ACC112 (cell line): ENCODE results near the gene KIFAP3.

Source experiments
- H2AFZ ChIP-seq: fragments of 200-600 bp; sonication (generic); one replicate; pipeline ENCODE4 v1.6.0; 2017; ENCODE audit warnings: antibody characterized with exemption, low read length; ENCODE audit not compliant: unreplicated experiment
- H3K27ac ChIP-seq: fragments of 200-600 bp; sonication (generic); 2 replicates; pipeline ENCODE4 v1.5.1; 2014; ENCODE audit warnings: low read depth, mild to moderate bottlenecking, antibody characterized with exemption, low read length, moderate library complexity
- H3K27me3 ChIP-seq: fragments of 200-600 bp; sonication (generic); 2 replicates; pipeline ENCODE4 v1.6.1; 2014; ENCODE audit warnings: mild to moderate bottlenecking, antibody characterized with exemption, low read length, moderate library complexity, mixed read lengths; ENCODE audit not compliant: insufficient read depth
- H3K36me3 ChIP-seq: fragments of 200-600 bp; sonication (generic); 2 replicates; pipeline ENCODE4 v1.6.1; 2016; ENCODE audit warnings: mild to moderate bottlenecking, antibody characterized with exemption, low read length, moderate library complexity, mixed read lengths; ENCODE audit not compliant: insufficient read depth
- H3K4me1 ChIP-seq: fragments of 200-600 bp; sonication (generic); one replicate; pipeline ENCODE4 v1.6.1; 2016; ENCODE audit warnings: low read length, mixed read lengths; ENCODE audit not compliant: insufficient read depth, unreplicated experiment, control insufficient read depth
- H3K4me3 ChIP-seq: fragments of 200-600 bp; sonication (generic); 2 replicates; pipeline ENCODE4 v1.5.1; 2014; ENCODE audit warnings: mild to moderate bottlenecking, low read depth, low read length
- H3K79me2 ChIP-seq: fragments of 200-600 bp; sonication (generic); one replicate; pipeline ENCODE4 v1.6.0; 2016; ENCODE audit warnings: low read length; ENCODE audit not compliant: control insufficient read depth, unreplicated experiment, insufficient read depth

Gene KIFAP3

DNA sequence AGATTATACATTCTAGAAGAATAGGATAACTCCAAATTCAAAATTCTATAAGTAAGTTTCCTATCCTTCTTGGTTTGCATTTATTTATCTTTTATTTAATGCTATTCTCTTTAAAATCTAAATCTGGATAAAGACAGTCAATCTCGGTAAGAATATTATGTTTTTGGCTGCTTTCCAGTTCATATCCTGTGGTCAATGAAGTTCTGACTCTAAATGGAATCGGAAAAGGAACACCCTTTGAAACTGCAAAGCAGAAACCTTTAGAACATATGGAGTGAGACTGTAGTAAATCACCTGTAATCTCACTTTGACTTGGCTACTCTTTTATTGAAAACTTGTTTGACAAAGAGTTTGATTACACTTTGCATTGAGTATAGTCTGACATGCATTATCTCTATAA, 85.2 kb downstream of the KIFAP3 start:
- no peaks in the 10 kb centered on the region for H3K36me3 ChIP-seq
- H3K4me3 ChIP-seq = no peak overlapping the region
- H2AFZ ChIP-seq = no peak overlapping the region
- no peaks in the 10 kb centered on the region for H3K79me2 ChIP-seq
- H3K4me1 ChIP-seq = no peaks in the 10 kb centered on the region
- H3K27me3 ChIP-seq = no peaks in the 10 kb centered on the region
- no peak overlapping the region for H3K27ac ChIP-seq

DNA sequence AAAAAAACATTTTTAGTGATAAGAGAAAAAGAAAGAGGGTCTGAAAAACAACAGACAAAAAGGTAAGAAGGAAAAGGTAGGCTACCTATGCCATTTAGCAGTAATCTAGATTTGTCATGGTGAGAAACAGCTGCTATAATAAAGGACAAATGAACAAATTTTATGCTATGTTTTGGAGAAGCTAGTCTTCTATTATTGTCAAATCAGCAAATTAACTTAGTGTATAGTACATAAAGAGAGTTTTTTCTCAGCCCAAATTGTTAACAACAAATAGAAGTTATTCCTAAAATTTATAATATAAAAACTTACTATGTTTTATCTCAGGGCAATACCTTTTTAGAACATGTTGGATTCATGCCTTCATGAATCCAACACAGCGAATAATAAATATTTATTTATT, 88.7 kb downstream of the KIFAP3 start:
- H3K79me2 ChIP-seq = no peaks in the 10 kb centered on the region
- no peak overlapping the region for H3K27ac ChIP-seq
- H3K4me1 ChIP-seq = no peaks in the 10 kb centered on the region
- no peak overlapping the region for H3K4me3 ChIP-seq
- H3K27me3 ChIP-seq = no peaks in the 10 kb centered on the region
- H2AFZ ChIP-seq = no peak overlapping the region
- no peaks in the 10 kb centered on the region for H3K36me3 ChIP-seq

DNA sequence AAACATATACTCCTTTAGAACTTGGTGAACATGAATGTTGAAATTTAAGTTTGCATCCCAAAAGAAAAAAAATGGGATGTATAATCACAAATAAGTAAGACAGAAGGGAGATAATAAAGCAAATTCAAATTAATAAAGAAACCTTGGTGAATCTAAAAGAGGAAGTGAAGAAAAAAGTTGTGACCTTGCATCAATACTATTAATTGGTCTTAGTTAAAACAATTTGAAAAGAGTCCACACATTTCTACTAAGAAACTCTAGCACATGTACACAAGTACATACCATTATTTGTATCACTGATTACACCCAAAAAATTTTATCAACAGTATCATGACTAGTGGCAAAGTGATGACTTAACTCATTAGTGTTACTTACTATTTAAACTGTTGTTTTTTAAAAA, 100.4 kb downstream of the KIFAP3 start:
- Histone ChIP-seq H3K36me3 (0 out of 2 replicates have a peak, but pooled peaks cover 4% of the 10 kb centered on the region), H3K27ac (no peak overlapping the region), H3K4me1 (no peaks in the 10 kb centered on the region), H3K27me3 (no peaks in the 10 kb centered on the region), H3K79me2 (no peaks in the 10 kb centered on the region), H2AFZ (no peak overlapping the region), H3K4me3 (no peak overlapping the region)

DNA sequence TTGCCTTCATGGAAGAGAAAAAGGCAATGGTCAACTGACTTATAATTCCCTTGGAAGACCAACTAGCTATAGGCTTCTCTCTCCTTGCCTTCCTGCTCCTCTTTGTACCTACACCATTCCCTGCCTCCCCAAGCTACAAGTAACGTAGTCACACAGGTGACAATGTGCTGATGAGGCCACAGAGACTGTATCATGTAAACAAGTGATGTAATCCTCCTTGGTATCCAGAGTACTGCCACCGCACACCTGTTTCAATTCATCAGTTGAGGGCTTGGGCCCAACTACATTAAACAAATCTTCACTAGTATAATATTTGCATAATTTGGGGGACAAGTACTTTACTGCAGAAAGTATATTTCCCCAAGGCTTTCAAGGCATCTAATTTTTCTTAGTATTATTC, 104.4 kb downstream of the KIFAP3 start:
- no peaks in the 10 kb centered on the region for H3K27me3 ChIP-seq

DNA sequence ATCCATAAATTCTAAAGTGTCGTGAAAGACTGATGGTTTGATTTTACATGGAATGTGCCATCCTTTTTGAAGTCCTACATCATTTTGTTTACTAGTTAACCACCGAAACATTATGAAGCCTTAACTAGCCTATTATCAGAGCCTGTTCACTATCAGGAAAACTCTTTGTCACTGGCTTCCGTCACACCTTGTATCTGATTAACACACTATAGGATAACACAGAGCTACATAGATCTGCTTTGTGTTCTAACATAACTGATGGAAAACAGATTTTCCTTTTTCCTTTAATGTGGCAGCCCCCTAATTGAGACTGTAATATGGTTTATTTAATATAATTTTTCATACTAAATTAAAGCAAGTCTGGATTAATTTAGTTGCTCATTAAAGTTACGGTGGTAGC, 106.3 kb downstream of the KIFAP3 start:
- Histone ChIP-seq H2AFZ (no peak overlapping the region), H3K79me2 (no peaks in the 10 kb centered on the region), H3K4me3 (no peak overlapping the region), H3K36me3 (0 out of 2 replicates have a peak, but pooled peaks cover 4% of the 10 kb centered on the region), H3K27me3 (no peaks in the 10 kb centered on the region), H3K4me1 (no peaks in the 10 kb centered on the region), H3K27ac (no peak overlapping the region)

More for the DNA sequence above, 104.4 kb downstream of the KIFAP3 start:
- Histone ChIP-seq H3K4me3 (no peak overlapping the region), H3K79me2 (no peaks in the 10 kb centered on the region), H3K27ac (no peak overlapping the region), H3K36me3 (0 out of 2 replicates have a peak, but pooled peaks cover 4% of the 10 kb centered on the region), H3K4me1 (no peaks in the 10 kb centered on the region), H2AFZ (no peak overlapping the region)

DNA sequence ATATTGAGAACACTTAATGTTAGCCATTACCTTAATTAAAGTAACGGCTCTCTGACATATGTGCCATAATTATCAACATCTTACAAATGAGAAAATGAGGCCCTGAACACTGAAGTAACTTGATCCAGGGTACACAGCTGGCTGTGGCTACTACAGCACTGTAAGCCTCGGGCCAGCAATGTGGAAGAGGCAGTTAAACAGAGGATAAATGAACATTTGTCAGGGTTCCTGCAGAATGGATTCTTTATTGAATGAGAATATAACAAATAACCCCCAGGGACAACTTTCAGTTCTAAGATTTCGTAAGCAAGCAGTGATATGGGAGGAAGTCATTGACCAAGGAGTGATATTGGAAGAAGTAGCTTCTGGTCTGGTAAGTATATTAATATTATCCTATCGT, 110.3 kb downstream of the KIFAP3 start:
- no peaks in the 10 kb centered on the region for H3K36me3 ChIP-seq
- H3K4me3 ChIP-seq = no peak overlapping the region
- no peak overlapping the region for H3K27ac ChIP-seq
- H3K79me2 ChIP-seq = no peaks in the 10 kb centered on the region
- no peak overlapping the region for H2AFZ ChIP-seq
- no peaks in the 10 kb centered on the region for H3K4me1 ChIP-seq
- no peaks in the 10 kb centered on the region for H3K27me3 ChIP-seq

DNA sequence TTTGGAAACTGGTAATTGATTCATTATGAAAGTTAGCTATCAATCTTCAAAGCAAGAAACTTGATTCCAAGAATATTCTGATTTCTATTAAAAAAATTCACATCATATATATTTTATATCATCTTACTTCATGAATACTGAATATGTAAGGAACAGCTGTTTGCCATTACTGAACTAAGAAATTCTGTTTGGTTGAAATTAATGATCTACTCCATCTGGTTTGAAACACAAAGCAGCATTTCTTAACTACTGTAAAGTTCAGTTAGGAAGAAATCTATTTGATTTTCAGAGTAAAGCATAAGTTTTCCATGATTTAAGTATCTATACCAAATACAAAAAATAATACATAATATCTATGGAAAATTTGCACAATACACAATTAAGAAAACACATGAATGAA, 114.8 kb downstream of the KIFAP3 start:
- H3K79me2 ChIP-seq = no peaks in the 10 kb centered on the region
- H3K36me3 ChIP-seq = no peaks in the 10 kb centered on the region
- H3K4me3 ChIP-seq = no peak overlapping the region
- H2AFZ ChIP-seq = no peak overlapping the region
- no peaks in the 10 kb centered on the region for H3K4me1 ChIP-seq
- no peak overlapping the region for H3K27ac ChIP-seq
- no peaks in the 10 kb centered on the region for H3K27me3 ChIP-seq

DNA sequence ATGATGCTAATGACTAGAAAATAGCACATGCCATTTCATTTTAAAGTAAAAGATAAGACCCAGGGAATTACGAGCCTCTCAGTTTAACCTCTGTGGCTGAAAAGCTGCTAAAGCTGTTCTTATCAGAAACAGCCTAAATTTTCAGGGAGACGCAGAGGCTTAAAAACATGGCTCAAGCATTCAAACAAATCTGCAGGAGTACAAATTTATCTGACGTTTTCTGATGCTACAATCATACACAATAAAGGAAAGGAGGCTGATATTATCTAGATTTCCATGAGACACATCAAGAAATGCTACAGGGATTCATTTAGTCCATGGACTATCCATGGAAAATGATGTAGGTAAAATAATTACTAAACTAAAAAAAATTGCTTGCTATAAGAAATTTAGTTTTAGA, 115.5 kb downstream of the KIFAP3 start:
- H3K27ac ChIP-seq = no peak overlapping the region
- no peaks in the 10 kb centered on the region for H3K4me1 ChIP-seq
- no peak overlapping the region for H3K4me3 ChIP-seq
- no peaks in the 10 kb centered on the region for H3K27me3 ChIP-seq
- H3K36me3 ChIP-seq = no peaks in the 10 kb centered on the region
- no peak overlapping the region for H2AFZ ChIP-seq
- no peaks in the 10 kb centered on the region for H3K79me2 ChIP-seq

DNA sequence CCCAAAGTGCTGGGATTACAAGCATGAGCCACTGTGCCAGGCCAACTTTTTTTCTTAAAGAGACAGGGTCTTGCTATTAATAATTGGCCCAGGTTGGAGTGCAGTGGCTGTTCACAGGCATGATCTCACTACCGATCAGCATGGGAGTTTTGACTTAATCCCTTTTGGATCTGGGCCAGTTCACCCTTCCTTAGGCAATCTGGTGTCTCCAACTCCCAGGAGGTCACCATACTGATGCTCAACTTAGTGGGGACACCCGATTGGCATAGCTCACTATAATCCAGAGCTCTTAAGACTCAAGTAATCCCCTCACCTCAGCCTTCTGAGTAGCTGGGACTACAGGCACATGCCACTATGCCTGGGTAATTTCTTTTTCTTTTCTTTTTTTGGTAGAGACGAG, 116.6 kb downstream of the KIFAP3 start:
- Histone ChIP-seq H3K27ac (no peak overlapping the region), H3K36me3 (no peaks in the 10 kb centered on the region), H2AFZ (no peak overlapping the region), H3K4me3 (no peak overlapping the region), H3K4me1 (no peaks in the 10 kb centered on the region), H3K79me2 (no peaks in the 10 kb centered on the region), H3K27me3 (no peaks in the 10 kb centered on the region)

DNA sequence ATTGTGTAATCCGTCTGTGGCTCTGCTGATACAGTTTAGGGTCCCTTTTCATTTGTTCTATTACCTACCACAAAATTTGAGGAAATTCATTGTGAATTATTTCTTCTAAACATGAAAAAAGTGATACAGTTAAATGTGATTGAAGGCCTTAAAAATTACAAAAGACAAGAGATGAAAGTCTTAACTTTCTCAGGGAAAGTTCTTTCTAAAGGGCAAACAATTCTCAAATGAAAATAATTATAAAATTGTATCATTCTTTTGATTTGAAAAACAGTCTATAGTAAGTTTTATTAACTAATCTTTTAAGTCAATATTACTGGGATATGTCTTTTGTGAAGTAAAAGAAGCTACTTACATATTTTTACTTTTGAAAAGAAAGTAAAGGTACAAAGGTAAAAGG, 123.4 kb downstream of the KIFAP3 start:
- Histone ChIP-seq H3K4me1 (peaks cover 6% of the 10 kb centered on the region), H3K36me3 (no peaks in the 10 kb centered on the region), H3K4me3 (no peak overlapping the region), H2AFZ (no peak overlapping the region), H3K27me3 (no peaks in the 10 kb centered on the region), H3K27ac (no peak overlapping the region), H3K79me2 (no peaks in the 10 kb centered on the region)

DNA sequence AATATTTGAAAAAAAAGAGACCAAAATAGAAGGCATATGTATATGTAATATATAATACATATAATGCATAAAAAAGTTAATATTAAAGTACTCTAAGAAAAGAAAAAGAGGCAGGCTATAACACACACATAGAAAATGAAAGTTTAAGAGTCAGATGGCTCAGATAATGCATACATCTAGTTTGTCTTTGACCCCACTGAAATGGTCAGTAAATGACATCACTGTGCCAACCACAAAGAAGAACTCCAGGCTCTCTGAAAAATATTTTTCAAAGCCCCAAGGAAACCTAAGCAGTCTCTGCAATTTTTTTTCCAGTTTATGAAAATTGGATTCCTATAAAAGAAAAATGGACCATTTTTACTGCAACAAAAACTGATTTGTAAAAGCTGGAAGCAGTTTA, 125.4 kb downstream of the KIFAP3 start:
- no peaks in the 10 kb centered on the region for H3K27me3 ChIP-seq
- no peak overlapping the region for H3K4me3 ChIP-seq
- H3K79me2 ChIP-seq = no peaks in the 10 kb centered on the region
- no peak overlapping the region for H3K27ac ChIP-seq
- peaks cover 6% of the 10 kb centered on the region for H3K4me1 ChIP-seq
- H2AFZ ChIP-seq = no peak overlapping the region
- H3K36me3 ChIP-seq = no peaks in the 10 kb centered on the region
